Left ventricle myocardium inferior (tissue), 1 donor: ENCODE results near the gene NUTM2F. TPM values are rescaled to one million over a fixed set of nuclear protein-coding genes. Genes with fewer than 3 reads are reported as not detected.

ENCODE experiments used
- DNase-seq: peaks from one replicate; pipeline ENCODE4 v3.0.0-alpha.2; 2020
- H3K27ac ChIP-seq: fragments of 200-600 bp; replicated peaks from 2 replicates; pipeline ENCODE4 v1.8.0; 2021
- H3K27me3 ChIP-seq: fragments of 200-600 bp; 2 replicates; pipeline ENCODE4 v1.8.0; 2021; ENCODE audit warnings: low read depth
- H3K36me3 ChIP-seq: fragments of 200-600 bp; 2 replicates; pipeline ENCODE4 v1.8.0; 2021
- H3K4me1 ChIP-seq: fragments of 200-600 bp; 2 replicates; pipeline ENCODE4 v1.8.0; 2021
- H3K4me3 ChIP-seq: fragments of 200-600 bp; 2 replicates; pipeline ENCODE4 v1.8.0; 2021; ENCODE audit warnings: mild to moderate bottlenecking, moderate library complexity
- H3K9me3 ChIP-seq: fragments of 200-600 bp; replicated peaks from 2 replicates; pipeline ENCODE4 v1.8.0; 2021
- CTCF ChIP-seq: fragments of 200-600 bp; IDR thresholded peaks from 2 replicates; pipeline ENCODE4 v1.8.0; 2021; ENCODE audit warnings: antibody characterized with exemption, mild to moderate bottlenecking, borderline replicate concordance
- intact Hi-C: fragments of 100-400 bp; cut with micrococcal nuclease; formaldehyde crosslinking; loops from one replicate; pipeline ENCODE4 v1.11.0; 2022
- total RNA-seq: library from RNA; stranded (reverse); fragmentation: NEBNext Ultra II Directional; extraction: Animal tissue kit (Norgen Biotek cat#: 25700); gene quantifications from one replicate; pipeline ENCODE4 v1.2.1, GENCODE V29; 2021
- donor health status: DM: no; HTN: yes; CAD: no; lungs with severe emphysema.

Gene NUTM2F
- total RNA-seq, 1 donor from 2014 or later = not detected

DNA sequence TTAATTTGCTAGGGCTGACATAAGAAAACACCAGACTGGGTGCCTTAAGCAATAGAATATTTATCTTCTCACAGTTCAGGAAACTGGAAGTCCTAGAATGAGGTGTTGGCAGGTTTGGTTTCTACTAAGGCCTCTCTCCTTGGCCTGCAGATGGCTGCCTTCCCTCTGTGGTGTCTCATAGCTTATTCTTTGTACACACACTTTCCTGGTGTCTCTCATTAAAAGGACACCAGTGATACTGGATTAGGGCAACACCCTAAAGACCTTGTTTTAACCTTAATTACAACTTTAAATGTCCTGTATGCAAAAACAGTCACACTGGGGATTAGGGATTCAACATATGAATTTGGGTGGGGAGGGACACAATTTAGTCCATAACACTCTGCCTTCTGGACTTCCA is 25.1 kb downstream of the NUTM2F start:
- H3K36me3 ChIP-seq = peaks cover 15% of the 10 kb centered on the region
- intact Hi-C loops = no loop called here
- no peaks in the 10 kb centered on the region for H3K9me3 ChIP-seq

GRCh38 chr9:94302426-94302825 is 26.0 kb downstream of the NUTM2F start:
- no peak for DNase-seq
- H3K4me1 ChIP-seq = no peaks in the 10 kb centered on the region
- H3K4me3 ChIP-seq = no peak overlapping the region
- H3K27me3 ChIP-seq = no peaks in the 10 kb centered on the region
- peaks cover 15% of the 10 kb centered on the region for H3K36me3 ChIP-seq
- no peak overlapping the region for H3K27ac ChIP-seq
- TF ChIP-seq CTCF = no peak
- intact Hi-C loops = no loop called here
- no peaks in the 10 kb centered on the region for H3K9me3 ChIP-seq

More for the DNA sequence above, 25.1 kb downstream of the NUTM2F start:
- H3K27ac ChIP-seq = no peak overlapping the region
- no peak for DNase-seq
- H3K4me1 ChIP-seq = no peaks in the 10 kb centered on the region
- no peak overlapping the region for H3K4me3 ChIP-seq
- no peaks in the 10 kb centered on the region for H3K27me3 ChIP-seq
- TF ChIP-seq CTCF = no peak

DNA sequence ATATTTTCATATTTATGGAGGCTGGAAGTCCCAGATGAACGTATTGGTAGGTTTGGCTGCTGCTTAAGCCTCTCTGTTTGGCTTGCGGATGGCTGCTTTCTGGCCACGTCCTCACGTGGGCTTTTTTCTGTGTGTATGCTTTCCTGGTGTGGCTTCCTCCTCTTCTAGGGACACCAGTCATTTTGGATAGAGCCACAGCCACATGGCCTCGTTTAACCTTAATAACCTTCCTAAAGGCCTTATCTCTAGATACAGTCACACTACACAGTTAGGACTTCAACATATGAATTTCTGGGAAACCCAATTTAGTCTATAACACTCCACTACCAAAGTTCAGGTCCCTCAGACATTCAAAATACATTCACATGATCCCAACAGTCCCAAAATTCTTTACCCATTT is 26.9 kb downstream of the NUTM2F start:
- Histone ChIP-seq H3K9me3 (no peaks in the 10 kb centered on the region), H3K36me3 (peaks cover 20% of the 10 kb centered on the region), H3K27me3 (no peaks in the 10 kb centered on the region), H3K27ac (no peak overlapping the region), H3K4me1 (no peaks in the 10 kb centered on the region), H3K4me3 (no peak overlapping the region)
- no peak for DNase-seq
- intact Hi-C loops = no loop called here
- no peak for TF ChIP-seq CTCF

DNA sequence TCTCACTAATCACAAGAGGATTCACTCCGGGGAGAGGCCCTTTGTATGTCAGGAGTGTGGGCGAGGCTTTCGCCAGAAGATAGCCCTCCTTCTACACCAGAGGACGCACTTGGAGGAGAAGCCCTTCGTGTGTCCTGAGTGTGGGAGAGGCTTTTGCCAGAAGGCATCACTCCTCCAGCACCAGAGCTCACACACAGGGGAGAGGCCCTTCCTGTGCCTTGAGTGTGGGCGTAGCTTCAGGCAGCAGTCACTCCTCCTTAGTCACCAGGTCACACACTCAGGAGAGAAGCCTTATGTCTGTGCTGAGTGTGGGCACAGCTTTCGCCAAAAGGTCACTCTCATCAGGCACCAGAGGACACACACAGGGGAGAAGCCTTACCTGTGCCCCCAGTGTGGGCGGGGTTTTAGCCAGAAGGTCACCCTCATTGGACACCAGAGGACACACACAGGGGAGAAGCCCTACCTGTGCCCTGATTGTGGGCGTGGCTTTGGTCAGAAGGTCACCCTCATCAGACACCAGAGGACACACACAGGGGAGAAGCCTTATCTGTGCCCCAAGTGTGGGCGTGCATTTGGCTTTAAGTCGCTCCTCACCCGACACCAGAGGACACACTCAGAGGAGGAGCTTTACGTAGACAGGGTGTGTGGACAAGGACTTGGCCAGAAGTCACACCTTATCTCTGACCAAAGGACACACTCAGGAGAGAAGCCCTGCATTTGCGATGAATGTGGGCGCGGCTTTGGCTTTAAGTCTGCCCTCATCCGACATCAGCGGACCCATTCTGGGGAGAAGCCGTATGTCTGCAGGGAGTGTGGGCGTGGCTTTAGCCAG is 27.8 kb downstream of the NUTM2F start:
- TF ChIP-seq CTCF = no peak
- DNase-seq = no peak
- Histone ChIP-seq H3K9me3 (no peaks in the 10 kb centered on the region), H3K4me3 (no peak overlapping the region), H3K27ac (no peak overlapping the region), H3K27me3 (no peaks in the 10 kb centered on the region), H3K36me3 (peaks cover 23% of the 10 kb centered on the region), H3K4me1 (no peaks in the 10 kb centered on the region)
- intact Hi-C loops = no loop called here

DNA sequence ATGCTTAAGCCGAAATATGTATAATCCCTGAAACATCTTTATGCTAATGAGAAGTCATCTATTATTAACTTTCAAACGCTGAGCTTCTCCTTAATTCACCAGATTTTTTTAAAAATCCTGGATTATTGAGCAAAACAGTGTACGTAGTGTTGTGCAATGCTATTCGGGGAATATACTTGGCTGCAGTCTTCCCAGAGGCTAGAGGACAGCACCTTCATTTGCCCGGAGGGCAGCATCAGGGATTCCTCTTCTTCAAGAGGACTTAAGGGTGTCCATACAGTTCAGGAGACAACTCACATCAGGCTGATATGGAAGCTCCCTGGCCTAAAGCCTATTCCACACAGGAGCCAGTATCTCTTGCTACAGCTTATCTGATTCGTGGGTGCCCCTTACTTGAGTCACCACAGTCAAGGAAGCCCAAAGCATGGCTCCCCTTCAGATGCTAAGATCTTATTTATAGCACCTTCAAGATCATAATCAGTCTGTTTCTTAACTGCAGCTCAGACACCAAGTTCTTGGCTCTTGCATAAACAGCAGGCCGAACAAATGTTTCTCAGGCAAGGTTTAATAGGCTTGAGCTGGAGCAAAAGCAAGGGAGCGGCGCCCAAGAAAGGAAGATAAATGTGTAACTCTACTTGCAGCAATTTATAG is 29.4 kb downstream of the NUTM2F start:
- no peaks in the 10 kb centered on the region for H3K9me3 ChIP-seq
- no peak overlapping the region for H3K4me3 ChIP-seq
- no peak for TF ChIP-seq CTCF
- H3K4me1 ChIP-seq = peaks cover 7% of the 10 kb centered on the region
- no peak for DNase-seq
- intact Hi-C loops = no loop called here
- no peak overlapping the region for H3K27ac ChIP-seq
- no peaks in the 10 kb centered on the region for H3K27me3 ChIP-seq
- peaks cover 34% of the 10 kb centered on the region for H3K36me3 ChIP-seq
